Rectal smooth muscle tissue (tissue), 1 donor: ENCODE results near the gene IQCK.

Experiments
- H3K27ac ChIP-seq: one replicate; pipeline ENCODE4 v1.7.0; 2013; ENCODE audit warnings: low read depth, low read length, inconsistent platforms
- H3K27me3 ChIP-seq: one replicate; pipeline ENCODE4 v1.7.0; 2013; ENCODE audit warnings: low read length; ENCODE audit not compliant: control insufficient read depth, insufficient read depth
- H3K36me3 ChIP-seq: one replicate; pipeline ENCODE4 v1.7.0; 2013; ENCODE audit warnings: low read length; ENCODE audit not compliant: control insufficient read depth, insufficient read depth
- H3K4me1 ChIP-seq: one replicate; pipeline ENCODE4 v1.7.0; 2013; ENCODE audit warnings: low read length; ENCODE audit not compliant: control insufficient read depth, insufficient read depth
- H3K4me3 ChIP-seq: one replicate; pipeline ENCODE4 v1.7.0; 2013; ENCODE audit warnings: low read length
- H3K9ac ChIP-seq: one replicate; pipeline ENCODE4 v1.7.0; 2013; ENCODE audit warnings: low read length

The IQCK gene

GRCh38 chr16:19755268-19755667 lies 37.2 kb downstream of the IQCK start:
- Histone ChIP-seq H3K9ac (no peak overlapping the region), H3K27me3 (no peaks in the 10 kb centered on the region), H3K27ac (no peak overlapping the region), H3K4me3 (no peak overlapping the region), H3K4me1 (no peaks in the 10 kb centered on the region), H3K36me3 (no peaks in the 10 kb centered on the region)

GRCh38 chr16:19757026-19757425 lies 39.0 kb downstream of the IQCK start:
- no peak overlapping the region for H3K4me3 ChIP-seq
- no peaks in the 10 kb centered on the region for H3K36me3 ChIP-seq
- no peaks in the 10 kb centered on the region for H3K4me1 ChIP-seq
- no peaks in the 10 kb centered on the region for H3K27me3 ChIP-seq
- H3K9ac ChIP-seq, result no peak overlapping the region
- H3K27ac ChIP-seq, result no peak overlapping the region

- H3K27me3 ChIP-seq, result no peaks in the 10 kb centered on the region
- H3K4me3 ChIP-seq, result no peak overlapping the region
- no peaks in the 10 kb centered on the region for H3K4me1 ChIP-seq
- no peaks in the 10 kb centered on the region for H3K36me3 ChIP-seq
- no peak overlapping the region for H3K9ac ChIP-seq
- H3K27ac ChIP-seq, result no peak overlapping the region
These were observed 39.9 kb downstream of the IQCK start for GRCh38 chr16:19757762-19758595.

- no peaks in the 10 kb centered on the region for H3K27me3 ChIP-seq
- H3K4me3 ChIP-seq, result no peak overlapping the region
- no peak overlapping the region for H3K27ac ChIP-seq
- H3K9ac ChIP-seq, result no peak overlapping the region
- H3K4me1 ChIP-seq, result no peaks in the 10 kb centered on the region
- no peaks in the 10 kb centered on the region for H3K36me3 ChIP-seq
These were observed 42.4 kb downstream of the IQCK start for GRCh38 chr16:19760356-19761060.

GRCh38 chr16:19765860-19766553 lies 47.9 kb downstream of the IQCK start:
- Histone ChIP-seq H3K4me3 (no peak overlapping the region), H3K4me1 (no peaks in the 10 kb centered on the region), H3K27me3 (no peaks in the 10 kb centered on the region), H3K9ac (no peak overlapping the region), H3K36me3 (no peaks in the 10 kb centered on the region), H3K27ac (no peak overlapping the region)

GRCh38 chr16:19766554-19766884 lies 48.4 kb downstream of the IQCK start:
- Histone ChIP-seq H3K27me3 (no peaks in the 10 kb centered on the region), H3K9ac (no peak overlapping the region), H3K4me3 (no peak overlapping the region), H3K4me1 (no peaks in the 10 kb centered on the region), H3K36me3 (no peaks in the 10 kb centered on the region), H3K27ac (no peak overlapping the region)

GRCh38 chr16:19766988-19767387 lies 48.9 kb downstream of the IQCK start:
- Histone ChIP-seq H3K4me1 (no peaks in the 10 kb centered on the region), H3K4me3 (no peak overlapping the region), H3K36me3 (no peaks in the 10 kb centered on the region), H3K9ac (no peak overlapping the region), H3K27me3 (no peaks in the 10 kb centered on the region), H3K27ac (no peak overlapping the region)

- no peaks in the 10 kb centered on the region for H3K27me3 ChIP-seq
- no peak overlapping the region for H3K4me3 ChIP-seq
- no peak overlapping the region for H3K27ac ChIP-seq
- H3K9ac ChIP-seq, result no peak overlapping the region
- no peaks in the 10 kb centered on the region for H3K4me1 ChIP-seq
- no peaks in the 10 kb centered on the region for H3K36me3 ChIP-seq
These were observed 49.4 kb downstream of the IQCK start for GRCh38 chr16:19767497-19767896.

GRCh38 chr16:19769239-19769638 lies 51.2 kb downstream of the IQCK start:
- no peaks in the 10 kb centered on the region for H3K27me3 ChIP-seq
- no peak overlapping the region for H3K4me3 ChIP-seq
- H3K9ac ChIP-seq, result no peak overlapping the region
- H3K4me1 ChIP-seq, result no peaks in the 10 kb centered on the region
- H3K27ac ChIP-seq, result no peak overlapping the region
- no peaks in the 10 kb centered on the region for H3K36me3 ChIP-seq

- Histone ChIP-seq H3K36me3 (no peaks in the 10 kb centered on the region), H3K9ac (no peak overlapping the region), H3K4me1 (no peaks in the 10 kb centered on the region), H3K27ac (no peak overlapping the region), H3K27me3 (no peaks in the 10 kb centered on the region), H3K4me3 (no peak overlapping the region)
These were observed 53.0 kb downstream of the IQCK start for GRCh38 chr16:19771040-19771439.

GRCh38 chr16:19771796-19772195 lies 53.7 kb downstream of the IQCK start:
- no peaks in the 10 kb centered on the region for H3K36me3 ChIP-seq
- H3K9ac ChIP-seq, result no peak overlapping the region
- no peak overlapping the region for H3K27ac ChIP-seq
- no peaks in the 10 kb centered on the region for H3K4me1 ChIP-seq
- no peaks in the 10 kb centered on the region for H3K27me3 ChIP-seq
- no peak overlapping the region for H3K4me3 ChIP-seq

GRCh38 chr16:19774024-19774423 lies 56.0 kb downstream of the IQCK start:
- Histone ChIP-seq H3K9ac (no peak overlapping the region), H3K27ac (no peak overlapping the region), H3K27me3 (no peaks in the 10 kb centered on the region), H3K36me3 (no peaks in the 10 kb centered on the region), H3K4me3 (no peak overlapping the region), H3K4me1 (no peaks in the 10 kb centered on the region)
